Measurements from ENCODE around the gene GPR39.

- TF ChIP-seq CTCF (IDR thresholded peaks at IDR 0.05 in 8 of 11, conservative IDR thresholded peaks at IDR 0.05 in 3 of 11) (no peak), POLR2A (IDR thresholded peaks at IDR 0.05) (no peak)
Observed at GRCh38 chr2:132403146-132403545, 13.5 kb upstream of the GPR39 start.

Measured in spleen (tissue), 7 donors.